ENCODE measurements around the gene LRRN2. TPM values are rescaled to one million over a fixed set of nuclear protein-coding genes. Genes with fewer than 3 reads are reported as not detected.

Gene LRRN2
- total RNA-seq, 4 donors from 2014 or later, result 2.0 to 8.6 (median 3.9) TPM

- no peaks in the 10 kb centered on the region for H3K9me3 ChIP-seq
- H3K27me3 ChIP-seq, result no peaks in the 10 kb centered on the region
- no peak overlapping the region for H3K4me3 ChIP-seq (replicated peaks in 1 of 3)
- H3K36me3 ChIP-seq, result no peaks in the 10 kb centered on the region
- no peak for DNase-seq
- H3K4me1 ChIP-seq, result no peaks in the 10 kb centered on the region
- H3K27ac ChIP-seq, result no peak overlapping the region
- 78 to 81% methylated on average over 1 of the region's 1 CpG for WGBS, 2 donors
- intact Hi-C loops (cut with DNase I), result no loop called here
- TF ChIP-seq POLR2A (IDR thresholded peaks at IDR 0.05) (no peak), CTCF (IDR thresholded peaks at IDR 0.05) (no peak)
Measured at GRCh38 chr1:204726478-204726877, 40.9 kb upstream of the LRRN2 start.

GRCh38 chr1:204725821-204726448 lies 40.4 kb upstream of the LRRN2 start:
- H3K27ac ChIP-seq, result no peak overlapping the region
- no peaks in the 10 kb centered on the region for H3K36me3 ChIP-seq
- no peak for TF ChIP-seq POLR2A (IDR thresholded peaks at IDR 0.05)
- TF ChIP-seq CTCF (IDR thresholded peaks at IDR 0.05), result no peak
- H3K9me3 ChIP-seq, result no peaks in the 10 kb centered on the region
- 68 to 70% methylated on average over 9 of the region's 9 CpGs for WGBS, 2 donors
- H3K4me3 ChIP-seq (replicated peaks in 1 of 3), result no peak overlapping the region
- no peaks in the 10 kb centered on the region for H3K4me1 ChIP-seq
- no peaks in the 10 kb centered on the region for H3K27me3 ChIP-seq
- DNase-seq, result no peak
- intact Hi-C loops (cut with DNase I), result no loop called here

DNA sequence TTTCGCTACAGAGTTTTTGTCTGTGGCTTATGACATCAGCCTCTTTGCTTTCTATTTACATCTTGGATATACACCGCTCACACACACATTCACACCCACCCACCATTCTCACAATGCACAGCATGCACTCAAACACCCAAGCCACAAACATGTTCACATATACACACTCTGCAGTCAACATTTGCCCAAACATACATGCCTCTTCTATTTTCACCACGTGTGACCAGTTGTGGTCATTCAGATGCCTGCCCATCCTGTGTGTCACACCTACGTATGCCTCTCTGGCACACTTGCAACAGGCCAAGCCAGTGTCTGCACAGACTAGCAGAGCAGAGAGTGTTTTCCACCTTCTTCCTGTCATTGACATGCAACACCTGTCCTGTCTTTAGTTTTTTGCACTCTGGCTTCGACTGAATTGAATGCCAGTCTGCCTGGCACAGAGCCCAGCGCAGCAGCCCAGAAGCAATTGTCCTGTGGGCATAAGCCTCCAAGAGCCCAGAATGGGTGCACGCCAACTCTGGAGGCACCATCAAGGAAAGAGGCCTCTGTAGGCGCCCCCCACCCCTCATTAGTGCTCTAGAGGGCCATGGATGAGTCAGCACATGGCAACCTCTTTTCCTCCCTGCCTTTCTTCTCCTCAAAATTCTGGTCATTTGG lies 37.7 kb upstream of the LRRN2 start:
- 73 to 77% methylated on average over 8 of the region's 8 CpGs for WGBS, 2 donors
- no peak for TF ChIP-seq CTCF (IDR thresholded peaks at IDR 0.05)
- no peak for TF ChIP-seq POLR2A (IDR thresholded peaks at IDR 0.05)
- Histone ChIP-seq H3K9me3 (no peaks in the 10 kb centered on the region), H3K27me3 (no peaks in the 10 kb centered on the region), H3K4me1 (no peaks in the 10 kb centered on the region), H3K36me3 (no peaks in the 10 kb centered on the region), H3K27ac (no peak overlapping the region), H3K4me3 (replicated peaks in 1 of 3) (no peak overlapping the region)
- intact Hi-C loops (cut with DNase I), result no loop called here
- DNase-seq, result peak; percentile 8 to 9

GRCh38 chr1:204721373-204722055 lies 36.0 kb upstream of the LRRN2 start:
- Histone ChIP-seq H3K4me3 (replicated peaks in 1 of 3) (no peak overlapping the region), H3K27ac (no peak overlapping the region), H3K9me3 (no peaks in the 10 kb centered on the region), H3K4me1 (no peaks in the 10 kb centered on the region), H3K27me3 (no peaks in the 10 kb centered on the region), H3K36me3 (no peaks in the 10 kb centered on the region)
- DNase-seq, result no peak
- TF ChIP-seq CTCF (IDR thresholded peaks at IDR 0.05), result no peak
- no peak for TF ChIP-seq POLR2A (IDR thresholded peaks at IDR 0.05)
- WGBS, 2 donors, result 57 to 59% methylated on average over 9 of the region's 10 CpGs
- intact Hi-C loops (cut with DNase I), result no loop called here

DNA sequence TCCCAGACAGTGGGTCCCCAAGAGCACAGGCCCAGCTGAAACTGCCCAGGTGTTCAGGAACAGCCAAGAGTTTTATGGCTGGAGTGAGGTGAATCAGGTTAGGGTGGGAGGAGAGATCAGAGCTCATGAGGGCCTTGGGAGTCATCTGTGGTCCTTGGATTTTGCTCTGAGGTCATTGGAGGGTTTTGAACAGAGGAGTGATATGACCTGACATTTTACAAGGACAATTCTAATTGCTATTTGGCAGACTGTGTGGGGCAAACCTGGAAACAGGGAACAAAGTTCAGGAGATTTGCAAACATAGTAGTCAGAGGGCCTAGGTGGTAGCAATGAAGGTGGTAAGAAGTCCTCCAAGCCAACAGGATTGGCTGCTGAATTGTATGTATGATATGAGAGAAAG lies 31.1 kb upstream of the LRRN2 start:
- H3K4me1 ChIP-seq, result no peaks in the 10 kb centered on the region
- DNase-seq, result no peak
- TF ChIP-seq CTCF (IDR thresholded peaks at IDR 0.05) (no peak), POLR2A (IDR thresholded peaks at IDR 0.05) (no peak)
- no peaks in the 10 kb centered on the region for H3K36me3 ChIP-seq
- H3K9me3 ChIP-seq, result no peaks in the 10 kb centered on the region
- no peaks in the 10 kb centered on the region for H3K27me3 ChIP-seq
- H3K27ac ChIP-seq, result no peak overlapping the region
- no peak overlapping the region for H3K4me3 ChIP-seq (replicated peaks in 1 of 3)
- intact Hi-C loops (cut with DNase I), result no loop called here
